Heart left ventricle (tissue), 13 donors: ENCODE data around the gene FSTL4.

ENCODE experiments used
- CTCF ChIP-seq, 12 donors: fragments of 200-600 bp; sonication (generic) in 4 of 12; IDR thresholded peaks; one replicate each; pipeline versions ENCODE4 v1.5.0 to v1.8.0; 2018 to 2022; ENCODE audit warnings: antibody characterized with exemption in 12 of 12, mild to moderate bottlenecking in 5 of 12
- POLR2A ChIP-seq, 2 donors: fragments of 450-650 bp; IDR thresholded peaks; one replicate each; pipeline ENCODE4 v1.6.1; 2017; ENCODE audit warnings: antibody characterized with exemption in 2 of 2, mild to moderate bottlenecking in 2 of 2, moderate library complexity in 2 of 2
- donor health status: ischemic (EF 13 %, LVEDD 7.1; RV severe dilation, severe dysfunction).
- donor health status: DM: no; HTN: yes; CAD: no.
- donor health status: DM: no; HTN: no; CAD: no.
- donor health status: ischemic (EF 25% LVEDD 6.9; RV normal size, moderate dysfunction).
- donor health status: ischemic (EF 25% LVEDD 5.7; RV mildly dilated, moderate dysfunction).
- donor health status: ischemic (EF 35%, LVEDD 5.7; RV mildly dilated, moderate dysfunction).
- donor health status: nonischemic (EF 11% LVEDD 7.7; RV severe dilation, severe dysfunction).
- donor health status: DM: yes; HTN: yes; CAD: no.
- donor health status: PGD.
- donor health status: ischemic (EF 29% LVEDD 5.4; RV normal size, mild dysfunction).
- donor health status: nonischemic (EF 23%, LVEDD 6.1; RV moderate dilation, normal function).

GRCh38 chr5:133569347-133569746 lies 43.0 kb downstream of the FSTL4 start:
- TF ChIP-seq POLR2A (IDR thresholded peaks at IDR 0.05), result no peak
- no peak for TF ChIP-seq CTCF (IDR thresholded peaks at IDR 0.05)
